HEK293T (cell line): Measurements from ENCODE around the gene USP31.

Experiments
- BHLHE40 ChIP-seq: fragments of 450-650 bp; IDR thresholded peaks from 2 replicates; pipeline ENCODE4 v1.6.1; 2016; ENCODE audit warnings: mild to moderate bottlenecking, moderate library complexity, borderline replicate concordance
- ELF4 ChIP-seq: fragments of 450-650 bp; IDR thresholded peaks from 2 replicates; pipeline ENCODE4 v1.6.1; 2017; ENCODE audit warnings: antibody characterized with exemption
- FOXA1 ChIP-seq: fragments of 450-650 bp; IDR thresholded peaks from 2 replicates; pipeline ENCODE4 v1.6.1; 2016; ENCODE audit warnings: mild to moderate bottlenecking
- FOXM1 ChIP-seq: fragments of 450-650 bp; IDR thresholded peaks from 2 replicates; pipeline ENCODE4 v1.6.1; 2017; ENCODE audit warnings: mild to moderate bottlenecking, borderline replicate concordance
- L3MBTL2 ChIP-seq: fragments of 450-650 bp; conservative IDR thresholded peaks from 2 replicates; pipeline ENCODE4 v1.6.1; 2016; ENCODE audit warnings: mild to moderate bottlenecking
- SP1 ChIP-seq: fragments of 450-650 bp; IDR thresholded peaks from 2 replicates; pipeline ENCODE4 v1.6.1; 2017
- SUZ12 ChIP-seq: fragments of 450-650 bp; IDR thresholded peaks from 2 replicates; pipeline ENCODE4 v1.6.1; 2016; ENCODE audit warnings: mild to moderate bottlenecking
- TARDBP ChIP-seq: fragments of 450-650 bp; IDR thresholded peaks from 2 replicates; pipeline ENCODE4 v1.6.1; 2016
- ZNF384 ChIP-seq: fragments of 450-650 bp; IDR thresholded peaks from 2 replicates; pipeline ENCODE4 v1.6.1; 2016

DNA sequence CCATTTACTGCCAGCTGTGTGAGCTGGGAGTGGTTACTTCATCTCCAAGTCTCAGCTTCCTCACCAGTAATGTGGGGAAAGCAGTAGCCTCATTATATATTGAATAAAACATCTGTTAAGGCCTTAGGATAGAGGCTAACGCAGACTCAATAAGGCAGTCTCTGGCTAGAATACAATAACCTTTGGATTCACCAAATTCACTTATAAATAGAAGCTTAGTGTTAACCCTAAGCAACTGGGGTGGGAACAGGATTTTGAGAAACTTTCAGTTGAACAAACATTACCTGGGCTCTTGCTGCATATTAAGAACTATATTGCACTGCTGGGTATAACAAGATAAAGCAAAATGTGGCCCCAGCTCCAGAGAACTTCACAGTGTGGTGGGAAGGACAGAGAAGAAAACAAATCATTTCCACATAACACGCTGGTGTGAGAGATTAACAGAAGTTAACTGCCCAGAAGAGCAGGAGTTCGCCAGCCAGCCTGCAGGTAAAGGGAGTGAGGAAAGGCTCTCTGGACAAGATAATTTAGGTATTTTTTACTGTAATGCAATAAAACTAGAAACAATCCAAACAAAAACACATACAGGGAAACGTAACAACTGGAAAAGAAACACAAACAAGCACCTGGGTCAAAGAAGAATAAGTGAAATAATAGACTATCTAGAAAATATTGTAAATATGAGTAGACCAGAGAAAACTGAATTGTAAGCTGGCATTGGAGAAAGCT lies 57.0 kb downstream of the USP31 start:
- no peak for TF ChIP-seq ELF4
- no peak for TF ChIP-seq FOXA1
- TF ChIP-seq L3MBTL2 = no peak
- TF ChIP-seq SP1 = no peak
- TF ChIP-seq TARDBP = no peak
- no peak for TF ChIP-seq BHLHE40
- no peak for TF ChIP-seq SUZ12
- TF ChIP-seq FOXM1 = no peak
- TF ChIP-seq ZNF384 = no peak
